Mucosa of descending colon (tissue), 3 donors: ENCODE data around the gene GPATCH3. TPM values are rescaled to one million over a fixed set of nuclear protein-coding genes. Genes with fewer than 3 reads are reported as not detected.
A peak's percentile ranks its signal among the peaks of the same experiment; 100 is the strongest.

Experiments
- ATAC-seq: fragments of 200-7000 bp; cut with Tn5 transposase; one replicate; pipeline ENCODE4 v1.9.1; 2020; ENCODE audit warnings: mild to moderate bottlenecking, moderate library complexity
- DNase-seq, 3 donors: peaks; one replicate each; pipeline ENCODE4 v3.0.0-alpha.2; 2020
- H3K36me3 ChIP-seq: fragments of 200-600 bp; one replicate; pipeline ENCODE4 v1.8.0; 2021; ENCODE audit warnings: low read depth, mild to moderate bottlenecking
- H3K4me1 ChIP-seq: fragments of 200-600 bp; one replicate; pipeline ENCODE4 v1.8.0; 2021; ENCODE audit warnings: low read depth, mild to moderate bottlenecking
- H3K4me3 ChIP-seq: fragments of 200-600 bp; one replicate; pipeline ENCODE4 v1.8.0; 2021; ENCODE audit warnings: mild to moderate bottlenecking
- H3K9me3 ChIP-seq: fragments of 200-600 bp; one replicate; pipeline ENCODE4 v1.8.0; 2021; ENCODE audit warnings: mild to moderate bottlenecking
- intact Hi-C, 2 donors: fragments of 100-400 bp; cut with DNase I in 1 of 2; cut with micrococcal nuclease in 1 of 2; formaldehyde crosslinking; loops; one replicate each; pipeline versions ENCODE4 v1.11.0 to v1.11.1; 2022; cut with DNase I, micrococcal nuclease
- total RNA-seq, 3 donors: library from RNA; stranded (reverse); fragmentation: NEBNext Ultra II Directional in 2 of 3; extraction: Animal tissue kit (Norgen Biotek cat#: 25700) in 2 of 3; gene quantifications; one replicate each; pipeline versions ENCODE4 v1.2.1 to v1.2.4, GENCODE V29; 2021 to 2023
- TF ChIP-seq, protein P1 (sequence below): fragments of 200-600 bp; IDR thresholded peaks from one replicate; pipeline ENCODE4 v1.8.0; 2022; ENCODE audit warnings: antibody characterized with exemption, mild to moderate bottlenecking
- donor health status: DM: no; HTN: no; CAD: no; lungs with moderate emphysema.
- donor health status: DM: no; HTN: no; CAD: no.
- donor health status: DM: no; HTN: yes; CAD: no.

GPATCH3 gene
- total RNA-seq, 3 donors from 2014 or later = 14.0 to 17.5 (median 14.5) TPM

- H3K4me1 ChIP-seq = peaks cover 8% of the 10 kb centered on the region
- no peaks in the 10 kb centered on the region for H3K9me3 ChIP-seq
- ATAC-seq = peak; percentile 77
- H3K4me3 ChIP-seq = peak within 1 kb of the TSS; percentile 42
- H3K36me3 ChIP-seq = no peaks in the 10 kb centered on the region
- TF ChIP-seq, protein P1, sequence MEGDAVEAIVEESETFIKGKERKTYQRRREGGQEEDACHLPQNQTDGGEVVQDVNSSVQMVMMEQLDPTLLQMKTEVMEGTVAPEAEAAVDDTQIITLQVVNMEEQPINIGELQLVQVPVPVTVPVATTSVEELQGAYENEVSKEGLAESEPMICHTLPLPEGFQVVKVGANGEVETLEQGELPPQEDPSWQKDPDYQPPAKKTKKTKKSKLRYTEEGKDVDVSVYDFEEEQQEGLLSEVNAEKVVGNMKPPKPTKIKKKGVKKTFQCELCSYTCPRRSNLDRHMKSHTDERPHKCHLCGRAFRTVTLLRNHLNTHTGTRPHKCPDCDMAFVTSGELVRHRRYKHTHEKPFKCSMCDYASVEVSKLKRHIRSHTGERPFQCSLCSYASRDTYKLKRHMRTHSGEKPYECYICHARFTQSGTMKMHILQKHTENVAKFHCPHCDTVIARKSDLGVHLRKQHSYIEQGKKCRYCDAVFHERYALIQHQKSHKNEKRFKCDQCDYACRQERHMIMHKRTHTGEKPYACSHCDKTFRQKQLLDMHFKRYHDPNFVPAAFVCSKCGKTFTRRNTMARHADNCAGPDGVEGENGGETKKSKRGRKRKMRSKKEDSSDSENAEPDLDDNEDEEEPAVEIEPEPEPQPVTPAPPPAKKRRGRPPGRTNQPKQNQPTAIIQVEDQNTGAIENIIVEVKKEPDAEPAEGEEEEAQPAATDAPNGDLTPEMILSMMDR = peak; percentile 69
- intact Hi-C loops = no loop called here
- peak; percentile 91 to 95 (median 91) for DNase-seq
These were observed 37.2 kb downstream of the GPATCH3 start, which contains the start of gene SFN for GRCh38 chr1:26862781-26863684. SFN (plus strand) TSS chr1:26863149; CDS start chr1:26863213, 64 bp downstream.

DNA sequence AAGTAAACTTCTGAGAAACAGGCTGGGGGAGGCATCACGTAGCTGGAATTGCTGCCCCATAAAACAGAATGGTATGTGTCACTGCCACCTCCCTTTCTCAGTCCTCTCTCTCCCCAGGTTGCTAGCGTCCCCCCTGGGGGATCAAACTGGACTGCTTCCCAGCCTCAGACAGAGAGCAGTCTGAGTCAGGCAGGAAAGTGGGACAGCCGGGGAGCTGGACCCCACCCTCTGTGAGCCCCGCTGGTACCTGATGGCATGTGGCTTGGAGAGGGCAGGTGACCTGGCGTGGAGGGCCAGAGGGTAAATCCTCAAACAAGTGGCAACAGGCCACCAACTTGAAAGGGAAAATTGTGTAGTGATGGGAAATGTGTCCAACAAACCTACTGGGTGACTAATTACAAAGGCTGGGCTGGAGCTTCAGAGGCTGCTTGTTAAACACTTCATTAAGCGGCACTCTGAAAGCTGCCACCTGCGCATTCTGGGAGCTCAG lies 38.3 kb downstream of the GPATCH3 start:
- peak in 2 of 3 donors; percentile 53 to 57 for DNase-seq
- peaks cover 8% of the 10 kb centered on the region for H3K4me1 ChIP-seq
- no peaks in the 10 kb centered on the region for H3K9me3 ChIP-seq
- no peak for ATAC-seq
- TF ChIP-seq, protein P1 = no peak
- intact Hi-C loops = no loop called here
- no peaks in the 10 kb centered on the region for H3K36me3 ChIP-seq
- no peak overlapping the region for H3K4me3 ChIP-seq

DNA sequence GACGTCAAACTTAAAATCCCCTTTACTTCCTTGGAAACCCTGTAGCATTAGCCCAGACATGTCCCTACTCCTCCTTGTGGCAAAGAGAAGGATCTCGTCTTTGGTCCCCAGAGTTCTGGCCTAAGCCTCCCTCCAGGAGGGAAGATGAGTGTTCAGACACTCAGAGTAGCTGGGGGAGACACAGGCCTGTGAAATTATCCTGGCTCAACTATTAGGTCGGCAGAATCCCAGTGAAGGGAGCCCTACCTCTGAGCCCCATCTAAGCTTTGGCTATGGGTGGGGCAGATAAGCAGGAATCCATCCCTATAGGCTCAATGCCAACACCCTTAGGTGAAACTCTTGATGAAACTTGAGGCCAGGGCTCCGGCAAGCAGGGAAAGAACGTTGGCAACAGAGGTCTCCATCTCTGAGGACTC lies 39.0 kb downstream of the GPATCH3 start:
- Histone ChIP-seq H3K9me3 (no peaks in the 10 kb centered on the region), H3K36me3 (no peaks in the 10 kb centered on the region), H3K4me1 (peaks cover 8% of the 10 kb centered on the region), H3K4me3 (no peak overlapping the region)
- ATAC-seq = no peak
- intact Hi-C loops = no loop called here
- TF ChIP-seq, protein P1 = no peak
- no peak for DNase-seq

- TF ChIP-seq, protein P1 = no peak
- H3K4me3 ChIP-seq = no peak overlapping the region
- H3K9me3 ChIP-seq = no peaks in the 10 kb centered on the region
- no peaks in the 10 kb centered on the region for H3K36me3 ChIP-seq
- intact Hi-C loops = no loop called here
- no peak for DNase-seq
- peaks cover 8% of the 10 kb centered on the region for H3K4me1 ChIP-seq
- ATAC-seq = no peak
These were observed 41.2 kb downstream of the GPATCH3 start for GRCh38 chr1:26858891-26859640.

DNA sequence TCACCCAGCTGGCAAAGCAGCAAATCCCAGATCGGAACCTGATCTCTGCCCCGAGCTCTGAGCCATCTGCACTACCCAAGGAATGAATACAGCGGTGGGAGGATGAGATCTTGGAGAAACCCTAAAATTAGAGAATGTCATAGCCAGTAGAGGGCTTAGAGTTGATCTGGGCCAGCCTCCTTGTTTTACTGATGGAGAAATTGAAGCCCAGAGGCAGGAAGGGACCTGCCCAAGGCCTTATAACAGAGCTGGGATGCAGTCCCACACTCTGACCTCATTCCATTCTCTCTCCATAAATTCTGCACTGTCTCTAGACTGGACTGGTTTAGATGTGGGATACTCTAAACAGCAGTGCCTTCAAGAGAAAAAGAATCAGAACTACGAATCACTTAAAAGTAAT lies 42.1 kb downstream of the GPATCH3 start:
- no peak for DNase-seq
- H3K4me1 ChIP-seq = peaks cover 12% of the 10 kb centered on the region
- TF ChIP-seq, protein P1 = no peak
- H3K4me3 ChIP-seq = no peak overlapping the region
- H3K9me3 ChIP-seq = no peaks in the 10 kb centered on the region
- no peak for ATAC-seq
- intact Hi-C loops = no loop called here
- no peaks in the 10 kb centered on the region for H3K36me3 ChIP-seq
